AG04449 (cell line): ENCODE measurements around the gene CARD8.
"Not testable (repeated sequence)": the region's sequence is repeated elsewhere in the genome, so short reads cannot be mapped to it uniquely, and the experiment has no call there.

ENCODE experiments used
- CTCF ChIA-PET: fragments of 350-600 bp; formaldehyde crosslinking; extraction: SDS; loops from one replicate; lab custom pipeline; 2021; ENCODE audit warnings: antibody characterized with exemption; lab: Yijun Ruan, JAX
- POLR2A ChIA-PET: fragments of 400-600, 350-600 bp; formaldehyde crosslinking; extraction: SDS; loops from one replicate; lab custom pipeline; 2020; ENCODE audit warnings: antibody characterized with exemption, inconsistent platforms; lab: Yijun Ruan, JAX
- DNase-seq: peaks from one replicate; pipeline ENCODE4 v3.0.0-alpha.2; 2010; ENCODE audit warnings: low read depth, low spot score
- H3K4me3 ChIP-seq: 2 replicates; pipeline ENCODE4 v1.5.1; 2011; ENCODE audit warnings: low read depth, mild to moderate bottlenecking, control low read depth, low read length
- TF ChIP-seq, protein P1 (sequence below): IDR thresholded peaks from one replicate; pipeline ENCODE4 v1.5.1; 2011; ENCODE audit warnings: mild to moderate bottlenecking, moderate library complexity, low read length, control low read depth, inconsistent platforms; ENCODE audit not compliant: insufficient read depth; ENCODE audit errors: missing control alignments

Gene CARD8

DNA sequence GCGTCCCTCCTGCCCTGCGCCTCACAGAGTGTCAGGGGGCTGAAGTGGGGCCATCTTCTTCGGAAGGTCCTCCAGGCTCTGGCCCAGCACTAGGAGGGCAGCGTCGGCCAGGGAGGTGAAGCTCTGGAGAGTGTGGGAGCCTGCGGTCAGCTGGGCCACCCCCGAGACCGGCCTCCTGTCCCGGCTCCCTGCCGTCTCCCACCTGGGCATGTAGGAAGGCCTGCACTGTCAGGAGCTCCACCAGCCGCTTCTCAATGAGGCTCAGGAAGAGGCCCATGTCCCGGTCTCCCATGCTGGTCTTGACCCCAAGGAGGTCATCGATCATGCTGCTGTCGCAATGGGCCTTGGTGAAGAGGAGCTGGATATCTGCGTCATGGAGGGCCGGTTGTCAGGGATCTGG, 42.3 kb upstream of the CARD8 start:
- TF ChIP-seq, protein P1, sequence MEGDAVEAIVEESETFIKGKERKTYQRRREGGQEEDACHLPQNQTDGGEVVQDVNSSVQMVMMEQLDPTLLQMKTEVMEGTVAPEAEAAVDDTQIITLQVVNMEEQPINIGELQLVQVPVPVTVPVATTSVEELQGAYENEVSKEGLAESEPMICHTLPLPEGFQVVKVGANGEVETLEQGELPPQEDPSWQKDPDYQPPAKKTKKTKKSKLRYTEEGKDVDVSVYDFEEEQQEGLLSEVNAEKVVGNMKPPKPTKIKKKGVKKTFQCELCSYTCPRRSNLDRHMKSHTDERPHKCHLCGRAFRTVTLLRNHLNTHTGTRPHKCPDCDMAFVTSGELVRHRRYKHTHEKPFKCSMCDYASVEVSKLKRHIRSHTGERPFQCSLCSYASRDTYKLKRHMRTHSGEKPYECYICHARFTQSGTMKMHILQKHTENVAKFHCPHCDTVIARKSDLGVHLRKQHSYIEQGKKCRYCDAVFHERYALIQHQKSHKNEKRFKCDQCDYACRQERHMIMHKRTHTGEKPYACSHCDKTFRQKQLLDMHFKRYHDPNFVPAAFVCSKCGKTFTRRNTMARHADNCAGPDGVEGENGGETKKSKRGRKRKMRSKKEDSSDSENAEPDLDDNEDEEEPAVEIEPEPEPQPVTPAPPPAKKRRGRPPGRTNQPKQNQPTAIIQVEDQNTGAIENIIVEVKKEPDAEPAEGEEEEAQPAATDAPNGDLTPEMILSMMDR: no peak
- ChIA-PET CTCF (interaction anchor here (1.2 to 18.1 kb wide), 2 partner anchors 11 to 23 kb away, joined by 3 to 429 read pairs; partner anchors contain the start of gene ZNF114), POLR2A (no interaction called here)
- no peak overlapping the region for H3K4me3 ChIP-seq
- no peak for DNase-seq

DNA sequence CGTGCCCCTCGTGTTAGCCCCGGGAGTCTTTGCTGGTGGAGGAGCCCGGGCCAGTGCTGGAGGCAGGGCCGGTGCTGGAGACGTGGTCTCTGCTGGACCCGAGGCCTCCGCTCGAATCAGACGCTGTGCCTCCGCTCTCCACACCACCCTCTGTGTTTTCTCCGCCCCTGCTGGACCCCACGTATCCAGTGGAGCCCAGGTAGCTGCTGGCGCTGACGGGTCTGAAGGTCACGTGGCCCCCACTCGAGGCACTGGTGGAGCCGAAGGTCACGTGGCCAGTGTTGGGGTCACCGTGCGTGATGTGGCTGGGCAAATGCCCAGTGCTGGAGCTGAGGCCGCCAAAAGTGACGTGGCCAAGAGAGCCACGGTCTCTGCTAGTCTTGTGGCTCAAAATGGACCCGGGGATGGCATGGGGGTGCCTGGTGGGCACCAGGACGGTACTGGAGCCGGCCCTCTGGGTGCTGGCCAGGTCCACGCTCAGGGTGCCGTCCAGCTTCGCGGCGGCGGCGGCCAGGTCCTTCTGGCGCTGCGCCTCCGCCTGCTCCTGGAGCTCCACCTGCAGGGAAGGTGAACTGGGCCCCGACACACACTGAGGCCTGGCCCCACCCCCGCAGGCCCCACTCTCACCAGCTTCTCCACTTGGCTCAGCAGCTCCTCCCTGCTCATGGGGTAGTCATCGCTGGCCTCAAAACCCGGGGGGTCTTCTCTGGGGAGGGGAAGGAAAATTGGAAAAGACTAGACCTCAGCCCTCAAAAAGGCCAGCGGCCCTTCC, 41.4 kb upstream of the CARD8 start:
- no peak overlapping the region for H3K4me3 ChIP-seq
- DNase-seq: no peak
- TF ChIP-seq, protein P1: no peak
- POLR2A ChIA-PET: no interaction called here
- CTCF ChIA-PET: interaction anchor here (0.7 to 18.1 kb wide), 4 partner anchors 12 to 37 kb away, joined by 3 to 429 read pairs (median 4); partner anchors contain the start of gene ZNF114

DNA sequence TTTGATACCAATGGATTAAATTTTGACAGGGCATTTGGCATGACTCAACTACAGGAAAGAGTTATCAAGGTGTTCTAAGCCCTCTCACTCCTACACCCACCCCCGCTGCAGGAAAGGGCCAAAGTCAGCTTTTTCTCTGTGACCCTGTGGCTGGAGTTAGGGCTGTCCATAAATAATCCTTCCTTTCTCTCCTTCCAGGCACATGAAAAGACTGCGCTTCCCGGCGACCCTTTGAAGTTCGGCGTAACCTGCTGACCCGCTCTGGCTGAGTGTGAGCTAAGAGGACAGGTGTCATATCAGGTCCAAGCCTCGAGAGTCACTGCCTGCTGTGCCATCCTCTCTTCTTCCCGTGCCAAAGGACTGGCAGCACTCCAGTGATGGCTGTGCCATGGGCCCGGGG, 39.7 kb upstream of the CARD8 start:
- ChIA-PET CTCF (interaction anchor here (1.0 to 18.1 kb wide), 3 partner anchors 21 to 49 kb away, joined by 3 to 429 read pairs (median 4); partner anchors contain the start of gene ZNF114), POLR2A (no interaction called here)
- TF ChIP-seq, protein P1: no peak
- no peak overlapping the region for H3K4me3 ChIP-seq
- no peak for DNase-seq

DNA sequence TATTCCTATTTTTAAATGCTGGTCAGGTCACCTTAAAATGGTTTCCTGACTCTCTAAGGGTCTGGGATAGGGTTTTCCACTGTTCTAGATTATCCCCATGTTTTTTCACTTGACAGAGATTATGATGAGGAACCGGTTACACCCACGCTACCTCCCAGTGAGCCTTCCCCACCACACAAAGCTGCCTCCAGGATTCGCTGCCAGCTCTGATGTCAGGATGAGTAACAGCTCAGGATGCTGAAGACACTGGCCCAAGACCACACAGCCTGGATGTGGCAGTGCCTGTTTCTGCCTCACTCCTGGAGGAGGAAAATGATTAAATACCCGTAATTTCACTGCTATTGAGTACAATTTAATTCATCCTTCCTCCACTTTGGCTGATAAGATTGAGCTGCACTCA, 37.1 kb upstream of the CARD8 start:
- DNase-seq: no peak
- ChIA-PET CTCF (interaction anchor here (0.6 to 18.1 kb wide), 8 partner anchors 12 to 331 kb away, joined by 3 to 429 read pairs (median 6); partner anchors contain the start of gene ZNF114), POLR2A (interaction anchor here (0.9 kb wide), 1 partner anchor 32 kb away, joined by 4 read pairs; the partner anchor contains the start of gene EMP3)
- H3K4me3 ChIP-seq: no peak overlapping the region
- TF ChIP-seq, protein P1: no peak

DNA sequence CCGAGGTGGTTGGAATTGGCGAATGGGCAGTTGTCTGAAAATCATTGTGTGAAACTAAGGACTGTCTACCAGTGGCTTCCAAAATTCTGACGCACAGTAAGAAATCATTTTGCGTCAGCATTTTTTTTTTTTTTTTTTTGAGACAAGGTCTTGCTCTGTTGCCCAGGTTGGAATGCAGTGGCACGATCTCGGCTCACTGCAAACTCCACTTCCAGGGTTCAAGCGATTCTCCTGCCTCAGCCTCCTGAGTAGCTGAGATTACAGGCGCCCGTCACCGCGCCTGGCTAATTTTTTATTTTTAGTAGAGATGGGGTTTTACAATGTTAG, 35.7 kb upstream of the CARD8 start:
- CTCF ChIA-PET: interaction anchor here (0.9 to 18.1 kb wide), 17 partner anchors 14 to 293 kb away, joined by 3 to 429 read pairs (median 5); partner anchors contain the start of genes CARD8, KDELR1 and ZNF114
- DNase-seq, POLR2A ChIA-PET, H3K4me3 ChIP-seq: not testable (repeated sequence)

DNA sequence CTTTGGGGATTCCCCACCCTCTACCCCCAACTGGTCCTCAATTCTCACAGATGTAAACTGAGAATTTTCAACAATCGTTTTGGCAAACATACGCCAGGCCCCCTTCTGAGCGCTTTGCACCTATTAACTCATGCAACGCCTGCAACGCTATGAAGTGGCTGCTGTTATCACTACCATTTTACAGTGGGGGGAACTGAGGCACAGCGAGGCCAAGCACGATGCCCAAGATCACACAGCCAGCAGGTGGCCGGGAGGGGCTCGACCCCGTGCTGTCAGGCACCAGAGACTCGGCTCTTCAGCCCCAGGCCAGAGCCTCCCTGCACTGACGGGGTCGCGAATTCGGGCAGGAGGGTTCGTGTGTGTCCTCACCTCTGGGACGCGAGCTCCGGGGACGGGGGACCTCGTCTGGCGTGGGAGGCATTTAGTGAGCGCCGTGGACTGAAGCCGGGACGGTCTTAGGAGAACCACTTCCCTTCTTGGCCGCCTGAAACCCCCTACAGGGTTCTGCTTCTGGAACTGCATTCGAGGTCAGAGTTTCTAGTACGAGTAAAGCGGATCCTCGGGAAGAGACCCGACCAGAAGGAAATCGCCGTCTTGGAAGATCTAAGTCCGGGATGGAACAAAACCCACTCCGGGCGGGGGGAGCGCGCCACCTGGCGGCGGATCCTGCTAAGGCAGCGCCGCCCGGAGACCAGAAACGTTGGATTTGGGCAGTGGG, 35.2 kb upstream of the CARD8 start:
- CTCF ChIA-PET: interaction anchor here (1.0 to 18.1 kb wide), 17 partner anchors 8 to 331 kb away, joined by 3 to 429 read pairs (median 5); partner anchors contain the start of genes KDELR1 and ZNF114
- TF ChIP-seq, protein P1: peak; percentile 95
- POLR2A ChIA-PET: no interaction called here
- H3K4me3 ChIP-seq: peak overlapping the region; percentile 61
- no peak for DNase-seq
